Body of pancreas (tissue), 4 donors: ENCODE data around the gene ITGBL1.

Experiments
- POLR2A ChIP-seq, 3 donors: fragments of 450-650 bp; IDR thresholded peaks; one replicate each; pipeline ENCODE4 v1.6.1; 2016; ENCODE audit warnings: antibody characterized with exemption in 3 of 3, mild to moderate bottlenecking in 2 of 3
- TF ChIP-seq, protein P1 (sequence below), 7 experiments: fragments of 450-650 bp in 4 of 7; fragments of 200-600 bp in 3 of 7; sonication (generic) in 3 of 7; IDR thresholded peaks; one replicate each; pipeline ENCODE4 v1.5.1; 2016 to 2019; ENCODE audit warnings: antibody characterized with exemption in 7 of 7

DNA sequence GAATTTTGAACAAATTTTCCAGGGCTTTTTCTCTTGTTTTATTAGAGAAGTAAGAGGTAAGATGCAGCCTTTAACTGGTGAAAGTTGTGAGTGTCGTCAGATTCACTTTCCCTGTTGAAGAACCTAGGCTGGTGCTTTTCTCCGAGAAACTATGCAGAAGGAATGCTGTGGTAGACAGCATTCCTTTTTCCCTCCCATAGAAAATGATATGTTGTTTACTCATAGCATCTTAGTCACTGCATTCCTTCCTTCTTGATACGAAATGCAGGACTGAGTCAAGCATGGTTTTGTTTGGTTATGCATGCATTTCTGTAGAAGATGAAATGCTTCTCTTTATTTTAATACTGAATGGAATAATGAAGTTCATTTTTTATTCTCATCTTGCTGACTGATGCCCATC, 3.4 kb downstream of the ITGBL1 start:
- TF ChIP-seq, protein P1, sequence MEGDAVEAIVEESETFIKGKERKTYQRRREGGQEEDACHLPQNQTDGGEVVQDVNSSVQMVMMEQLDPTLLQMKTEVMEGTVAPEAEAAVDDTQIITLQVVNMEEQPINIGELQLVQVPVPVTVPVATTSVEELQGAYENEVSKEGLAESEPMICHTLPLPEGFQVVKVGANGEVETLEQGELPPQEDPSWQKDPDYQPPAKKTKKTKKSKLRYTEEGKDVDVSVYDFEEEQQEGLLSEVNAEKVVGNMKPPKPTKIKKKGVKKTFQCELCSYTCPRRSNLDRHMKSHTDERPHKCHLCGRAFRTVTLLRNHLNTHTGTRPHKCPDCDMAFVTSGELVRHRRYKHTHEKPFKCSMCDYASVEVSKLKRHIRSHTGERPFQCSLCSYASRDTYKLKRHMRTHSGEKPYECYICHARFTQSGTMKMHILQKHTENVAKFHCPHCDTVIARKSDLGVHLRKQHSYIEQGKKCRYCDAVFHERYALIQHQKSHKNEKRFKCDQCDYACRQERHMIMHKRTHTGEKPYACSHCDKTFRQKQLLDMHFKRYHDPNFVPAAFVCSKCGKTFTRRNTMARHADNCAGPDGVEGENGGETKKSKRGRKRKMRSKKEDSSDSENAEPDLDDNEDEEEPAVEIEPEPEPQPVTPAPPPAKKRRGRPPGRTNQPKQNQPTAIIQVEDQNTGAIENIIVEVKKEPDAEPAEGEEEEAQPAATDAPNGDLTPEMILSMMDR (IDR thresholded peaks at IDR 0.05): no peak
- TF ChIP-seq POLR2A (IDR thresholded peaks at IDR 0.05): no peak
